GM19351 (cell line): ENCODE data around the gene KIAA1328.
A peak's percentile ranks its signal among the peaks of the same experiment; 100 is the strongest.
"Not testable (repeated sequence)": the region's sequence is repeated elsewhere in the genome, so short reads cannot be mapped to it uniquely, and the experiment has no call there.

Source experiments
- ATAC-seq: cut with Tn5 transposase; IDR thresholded peaks from one replicate; pipeline ENCODE4 v1.9.1; 2021; ENCODE audit warnings: mild to moderate bottlenecking, moderate library complexity; ENCODE audit not compliant: unreplicated experiment

Gene KIAA1328

DNA sequence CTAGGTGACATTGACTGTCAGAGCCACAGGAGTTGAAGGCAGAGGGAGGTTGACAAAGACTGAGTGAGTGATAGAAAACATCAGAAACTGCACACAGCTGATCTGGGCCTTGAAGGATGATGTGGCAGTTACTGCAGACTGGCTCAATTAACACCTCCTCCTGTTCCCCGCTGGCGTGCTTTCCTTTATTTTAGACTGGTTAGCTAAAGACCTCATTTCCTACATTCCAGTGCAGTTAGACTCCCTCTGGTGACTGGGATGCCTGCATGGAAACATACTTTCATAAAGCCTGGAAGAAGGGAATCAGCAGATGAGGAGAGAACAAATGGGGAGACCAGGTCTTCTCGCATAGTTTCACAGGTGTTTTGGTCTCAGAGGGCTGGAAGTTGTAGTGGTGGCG is 7.2 kb upstream of the KIAA1328 start:
- ATAC-seq: no peak

DNA sequence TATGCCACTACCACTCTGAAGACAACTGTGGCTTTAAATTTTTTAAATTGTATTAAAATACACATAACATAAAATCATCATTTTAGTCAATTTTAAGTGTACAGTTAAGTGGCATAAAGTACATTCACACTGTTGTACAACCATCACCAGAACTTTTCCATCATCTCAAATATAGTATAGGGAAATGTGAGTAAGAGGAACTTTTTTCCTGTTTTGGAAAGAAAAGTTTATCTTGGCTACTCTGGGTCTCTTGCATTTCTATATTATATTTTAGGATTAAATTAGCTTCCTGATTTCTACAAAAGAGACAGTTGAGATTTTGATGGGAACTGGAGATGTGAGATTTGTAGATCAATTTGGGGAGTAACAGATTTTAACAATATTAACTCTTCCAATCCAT is 3.4 kb upstream of the KIAA1328 start:
- ATAC-seq: no peak

DNA sequence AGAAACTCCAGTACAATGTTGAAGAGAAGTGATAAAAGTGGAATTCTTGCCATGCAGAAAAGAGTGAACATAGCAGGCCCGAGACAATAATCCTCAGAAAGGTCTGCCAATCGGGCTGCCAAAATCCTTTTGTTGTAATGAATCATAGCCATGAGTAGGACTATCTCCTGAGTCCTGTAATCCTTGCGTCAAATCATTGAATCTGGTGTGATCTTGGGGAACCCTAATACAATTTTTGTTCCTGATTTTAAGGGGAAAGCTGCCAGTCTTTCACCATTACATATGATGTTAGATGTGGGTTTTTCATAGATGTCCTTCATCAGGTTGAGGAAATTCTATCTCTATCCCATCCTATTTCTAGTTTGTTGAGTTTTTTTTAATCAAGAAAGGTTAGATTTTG is 2.4 kb upstream of the KIAA1328 start:
- no peak for ATAC-seq

DNA sequence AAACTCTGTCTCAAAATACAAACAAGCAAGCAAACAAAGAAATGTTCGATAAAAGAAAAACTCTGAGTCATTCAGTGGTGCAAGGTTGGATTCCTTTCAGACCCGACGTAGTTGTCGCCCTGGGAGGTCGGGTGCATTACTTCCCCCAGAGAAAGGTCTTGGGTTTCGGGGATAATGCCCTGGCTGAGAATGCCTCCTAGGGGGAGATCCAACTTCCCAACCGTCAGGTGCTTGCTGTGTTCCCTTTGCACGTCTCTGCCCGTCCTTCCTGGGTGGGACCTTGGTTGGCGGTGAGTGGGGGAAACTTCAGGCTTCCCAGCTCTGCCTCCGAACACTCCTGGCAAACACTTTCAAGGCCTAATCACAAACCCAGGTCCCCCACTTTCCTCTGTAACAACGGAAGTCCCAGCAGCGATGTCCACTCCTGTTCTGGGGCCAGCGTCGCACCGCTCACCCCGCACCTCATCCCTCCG is 734 bp upstream of the KIAA1328 start:
- peak; percentile 26 for ATAC-seq

DNA sequence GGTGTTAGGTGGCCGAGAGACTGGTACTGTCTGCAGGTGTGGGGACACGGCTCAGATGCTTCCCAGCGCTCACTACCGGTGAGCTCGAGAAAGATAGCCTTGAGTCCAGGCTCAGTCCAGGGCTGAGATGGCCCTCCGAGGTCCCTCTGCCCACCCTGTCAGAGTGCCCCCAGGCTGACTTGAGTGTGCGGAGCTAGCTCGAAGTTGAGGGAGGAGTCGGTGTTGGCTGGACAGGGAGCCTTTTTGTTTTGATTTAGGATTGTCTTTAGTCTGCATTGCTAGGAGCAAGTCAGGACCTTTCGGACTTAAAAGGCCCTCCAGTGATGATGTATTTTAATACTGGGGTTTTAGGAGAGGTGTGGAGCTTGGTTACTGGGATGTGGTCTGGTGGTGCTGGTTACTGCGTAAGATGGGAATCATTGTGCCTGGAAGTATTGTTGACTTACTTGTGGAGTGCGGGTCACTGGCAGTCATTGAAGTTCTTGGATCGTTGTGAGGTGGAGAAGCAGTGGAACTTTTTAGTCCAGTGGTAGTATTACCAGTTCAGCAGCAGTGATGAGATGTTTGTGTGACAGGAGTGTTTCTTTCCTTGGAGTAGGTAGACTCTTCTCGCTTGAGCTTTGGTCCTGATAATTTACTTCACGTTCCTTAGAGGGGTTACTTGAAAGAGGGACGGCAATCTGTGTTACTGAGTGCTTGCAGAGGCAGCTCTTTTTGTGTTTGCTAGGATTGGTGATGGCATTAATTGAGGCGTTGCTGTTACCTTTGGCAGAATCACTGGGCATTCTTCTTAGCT is 633 bp downstream of the KIAA1328 start:
- ATAC-seq: no peak

DNA sequence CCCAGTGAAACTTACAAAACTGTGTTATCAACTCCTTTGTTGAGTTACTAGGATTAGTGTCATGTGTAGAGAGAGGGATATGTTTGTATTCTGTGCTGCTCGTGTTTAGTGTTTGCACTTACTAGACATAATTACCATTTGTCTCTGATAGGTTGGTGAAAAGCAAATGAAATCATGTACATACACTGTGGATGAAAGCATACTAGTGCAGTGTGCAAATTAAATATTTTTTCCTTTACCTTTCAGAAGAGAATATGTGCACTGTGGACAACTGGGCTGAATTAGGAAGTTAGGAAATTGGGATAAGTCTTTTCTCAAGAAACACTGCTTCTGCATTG is 1.2 kb downstream of the KIAA1328 start:
- ATAC-seq: no peak

DNA sequence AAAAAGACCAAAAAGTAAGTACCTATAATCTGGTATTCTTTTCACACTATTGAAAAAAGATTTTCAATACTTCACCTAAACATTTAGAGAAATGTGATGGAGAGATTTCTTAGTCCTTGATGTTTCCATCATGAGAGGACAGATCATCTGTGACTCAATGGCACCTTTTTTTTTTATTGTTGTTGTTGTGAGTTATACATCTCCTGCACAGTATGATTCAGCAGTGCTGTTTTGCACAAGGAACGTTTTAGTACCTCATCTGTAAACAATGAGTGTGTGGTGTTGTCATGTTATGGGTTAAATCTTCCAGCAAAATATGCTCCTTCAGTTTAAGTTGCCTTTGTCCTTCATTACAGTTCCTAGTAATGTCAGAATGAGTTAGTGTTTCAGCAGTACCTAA is 2.2 kb downstream of the KIAA1328 start:
- ATAC-seq: no peak

DNA sequence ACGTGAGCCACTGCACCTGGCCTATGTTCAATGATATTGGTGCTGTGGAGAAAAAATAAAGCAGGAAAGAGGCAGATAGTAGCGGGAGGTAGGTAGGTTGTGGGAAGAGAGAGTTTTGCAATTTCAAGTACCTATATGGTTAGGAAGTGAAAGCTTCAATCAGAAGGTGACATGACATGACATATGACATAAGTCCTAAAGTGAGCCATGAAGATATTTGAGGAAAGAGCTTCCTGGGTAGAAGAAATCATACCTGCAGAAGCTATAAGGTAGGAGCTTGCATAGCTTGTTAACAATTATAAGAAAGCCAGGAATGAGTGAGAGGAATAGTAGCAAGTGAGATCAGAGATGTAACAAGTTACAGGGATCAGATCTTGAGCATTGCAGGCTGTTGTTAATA is 4.2 kb downstream of the KIAA1328 start:
- no peak for ATAC-seq

DNA sequence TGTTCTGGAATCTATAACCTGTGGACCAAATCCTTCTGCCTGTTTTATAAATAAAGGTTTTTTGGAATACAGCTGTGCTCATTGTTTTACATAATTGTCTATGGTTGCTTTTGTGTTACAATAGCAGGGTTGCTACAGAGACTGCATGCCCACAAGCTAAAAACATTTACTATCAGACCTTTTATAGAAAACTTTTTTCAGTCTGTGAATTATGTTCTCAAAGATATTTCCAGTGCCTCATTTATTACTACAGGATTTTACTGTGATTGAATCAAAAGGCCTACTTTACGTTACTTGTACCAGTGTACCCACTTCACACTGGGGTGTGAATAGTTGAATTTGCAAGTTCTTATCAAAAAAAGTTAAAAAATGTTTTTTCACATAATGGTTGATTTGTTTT is 7.0 kb downstream of the KIAA1328 start:
- ATAC-seq: no peak

DNA sequence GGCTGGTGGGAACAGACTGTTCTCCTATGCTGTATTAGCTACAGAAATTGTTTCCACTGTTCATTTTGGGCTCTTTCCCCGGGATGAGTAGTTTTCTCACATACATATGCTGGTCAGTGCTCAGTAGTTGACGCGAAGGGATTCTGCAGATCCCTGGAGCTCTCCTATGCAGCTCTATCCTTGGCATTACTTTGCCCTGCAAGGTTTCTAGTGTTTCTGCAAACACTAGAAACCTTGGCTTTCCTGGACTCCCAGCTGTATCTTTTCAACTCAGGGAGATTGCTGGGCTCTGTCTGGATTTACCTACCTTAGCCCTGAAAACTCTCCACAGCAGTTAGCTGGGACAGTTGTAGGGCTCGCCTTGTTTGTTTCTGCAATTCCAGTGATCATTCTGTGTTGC is 10.9 kb downstream of the KIAA1328 start:
- ATAC-seq: no peak

DNA sequence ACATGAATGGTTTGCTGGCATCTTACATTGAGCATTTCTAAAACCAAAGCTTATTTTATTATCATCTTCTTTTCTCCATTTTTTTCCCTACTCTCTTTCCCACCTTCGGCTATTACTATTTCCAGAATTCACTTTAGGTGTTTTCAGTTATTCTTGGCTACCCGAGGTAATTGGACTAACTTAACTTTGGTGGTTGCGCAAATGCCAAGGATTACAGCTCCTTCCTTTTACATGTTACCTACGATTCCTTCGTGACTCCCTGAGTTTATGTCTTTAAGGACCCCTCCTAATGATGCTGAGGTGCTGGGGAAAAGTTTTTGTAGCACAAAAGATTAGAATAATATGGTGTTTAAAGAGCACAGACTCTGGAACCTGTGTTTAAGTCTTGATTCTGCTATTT is 14.3 kb downstream of the KIAA1328 start:
- ATAC-seq: no peak

DNA sequence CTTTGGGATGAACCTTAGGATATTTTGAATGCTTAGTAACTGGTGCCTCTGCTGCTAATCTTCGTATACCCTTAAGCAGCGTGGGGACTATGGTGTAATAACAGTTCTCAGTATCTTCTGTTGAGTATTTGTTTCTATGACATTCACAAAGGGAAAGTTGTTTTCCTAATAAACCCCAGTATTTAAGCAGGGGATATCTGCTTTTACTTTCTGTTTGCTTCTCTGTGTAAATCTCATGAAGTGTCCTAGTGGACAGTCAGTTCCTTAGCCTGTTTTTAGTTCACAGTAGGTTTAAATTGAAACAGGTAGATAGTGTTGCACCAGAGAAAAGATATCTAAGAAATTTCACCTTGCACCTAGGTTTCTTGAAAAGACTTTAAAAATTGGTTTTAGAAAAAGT is 14.9 kb downstream of the KIAA1328 start:
- no peak for ATAC-seq

DNA sequence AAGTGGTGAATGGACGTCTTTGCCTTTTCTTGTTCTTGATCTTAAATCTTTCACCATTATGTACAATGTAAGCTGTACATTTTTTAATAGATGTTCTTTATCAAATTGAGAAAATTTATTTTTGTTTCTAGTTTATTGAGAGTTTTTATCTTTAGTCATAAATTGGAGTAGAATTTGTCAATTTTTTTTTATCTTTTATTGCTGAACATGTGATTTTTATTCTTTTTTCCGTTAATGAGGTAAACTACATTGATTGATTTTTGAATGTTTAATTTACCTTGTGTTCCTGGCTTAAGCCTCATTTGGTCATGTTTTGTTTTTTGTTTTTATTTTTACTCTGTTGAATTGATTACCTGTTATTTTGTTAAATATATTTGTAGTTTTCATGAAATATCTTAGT is 19.7 kb downstream of the KIAA1328 start:
- ATAC-seq: no peak

DNA sequence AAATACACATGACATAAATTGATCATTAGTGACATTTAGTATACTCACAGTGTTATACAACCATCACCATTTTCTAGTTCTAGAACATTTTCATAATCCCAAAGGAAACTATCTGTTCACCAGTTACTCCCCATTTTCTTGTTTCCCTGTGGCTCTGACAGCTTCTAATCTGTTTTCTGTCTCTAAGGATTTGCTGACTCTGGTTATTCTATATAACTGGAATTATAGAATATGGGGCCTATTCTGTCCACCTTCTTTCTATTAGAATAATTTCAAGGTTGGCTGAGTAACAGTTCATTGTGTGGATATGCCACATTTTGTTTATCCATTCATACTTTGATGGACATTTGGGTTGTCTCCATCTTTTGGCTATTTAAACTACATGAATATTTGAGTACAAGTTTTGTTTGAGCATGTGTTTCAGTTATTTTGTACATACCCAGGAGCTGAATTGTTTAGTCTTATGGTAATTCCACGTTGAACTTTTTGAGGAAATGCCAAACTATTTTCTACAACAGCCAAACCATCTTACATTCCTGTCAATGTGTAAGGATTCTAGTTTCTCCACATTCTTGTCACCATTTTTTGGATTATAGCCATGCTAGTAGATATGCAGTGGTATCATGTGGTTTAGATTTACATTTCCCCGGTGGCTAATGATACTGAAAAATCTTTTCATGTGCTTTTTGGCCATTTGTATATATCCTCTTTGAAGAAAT is 20.5 kb downstream of the KIAA1328 start:
- no peak for ATAC-seq

DNA sequence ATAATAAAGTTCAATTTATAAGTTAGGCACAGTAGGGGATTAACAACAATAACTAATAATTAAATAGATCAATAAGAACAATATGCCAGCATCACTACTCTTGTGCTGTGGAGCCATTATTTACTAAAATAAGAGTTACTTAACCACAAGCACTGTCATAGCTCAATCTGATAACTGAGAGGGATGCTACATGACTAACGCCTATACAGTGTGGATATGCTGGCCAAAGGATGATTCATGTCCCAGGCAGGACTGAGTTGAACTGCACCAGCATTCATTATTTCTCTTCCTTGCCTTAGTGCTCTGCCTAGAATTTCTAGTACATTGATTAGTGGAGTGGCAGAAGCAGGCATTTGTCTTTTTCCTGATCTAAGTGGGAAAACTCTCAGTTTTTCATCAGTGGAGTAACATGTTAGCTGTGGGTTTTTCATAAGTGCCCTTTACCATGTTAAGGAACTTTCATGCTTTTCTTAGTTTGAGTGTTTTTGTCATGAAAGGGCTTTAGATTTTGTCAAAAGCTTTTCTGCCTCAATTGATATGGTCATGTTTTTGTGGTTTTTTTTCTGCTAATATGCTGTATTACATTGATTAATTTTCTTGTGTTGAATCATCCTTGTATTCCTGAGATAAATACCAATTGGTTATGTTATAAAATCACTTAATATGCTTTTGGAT is 21.7 kb downstream of the KIAA1328 start:
- ATAC-seq: no peak

DNA sequence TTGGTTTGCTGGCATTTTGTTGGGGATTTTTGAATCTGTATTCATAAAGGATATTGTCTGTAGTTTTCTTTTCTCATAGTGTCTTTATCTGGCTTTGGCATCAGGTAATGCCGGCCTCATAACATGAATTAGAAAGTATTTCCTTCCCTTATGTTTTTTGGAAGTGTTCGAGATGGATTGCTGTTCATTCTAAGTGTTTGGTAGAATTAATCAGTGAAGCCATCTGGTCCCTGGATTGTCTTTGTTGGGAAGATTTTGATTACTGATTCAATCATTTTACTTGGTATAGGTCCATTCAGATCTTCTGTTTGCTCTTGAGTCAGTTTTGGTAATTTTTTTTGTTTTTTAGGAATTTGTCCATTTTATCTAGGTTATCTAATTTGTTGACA is 22.3 kb downstream of the KIAA1328 start:
- no peak for ATAC-seq

DNA sequence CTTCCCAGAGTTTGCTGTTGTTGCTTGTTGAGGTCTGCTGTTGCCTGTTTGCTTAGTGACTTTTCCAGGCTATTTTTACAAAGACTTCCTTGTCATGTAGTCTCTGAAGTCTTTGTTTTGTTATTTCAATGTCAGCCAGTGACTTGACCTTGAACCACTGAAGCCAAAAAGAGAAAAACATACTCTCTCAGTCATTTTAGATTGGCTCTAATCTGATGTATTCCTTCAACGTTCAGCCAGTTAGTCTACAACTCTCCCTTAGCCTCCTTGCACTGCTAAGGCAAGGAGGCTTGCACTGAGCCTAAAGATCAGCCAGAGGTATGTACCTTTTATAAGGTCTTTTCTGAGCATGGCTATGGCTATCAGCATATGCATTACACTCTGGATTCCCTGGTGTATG is 27.9 kb downstream of the KIAA1328 start:
- ATAC-seq: no peak

DNA sequence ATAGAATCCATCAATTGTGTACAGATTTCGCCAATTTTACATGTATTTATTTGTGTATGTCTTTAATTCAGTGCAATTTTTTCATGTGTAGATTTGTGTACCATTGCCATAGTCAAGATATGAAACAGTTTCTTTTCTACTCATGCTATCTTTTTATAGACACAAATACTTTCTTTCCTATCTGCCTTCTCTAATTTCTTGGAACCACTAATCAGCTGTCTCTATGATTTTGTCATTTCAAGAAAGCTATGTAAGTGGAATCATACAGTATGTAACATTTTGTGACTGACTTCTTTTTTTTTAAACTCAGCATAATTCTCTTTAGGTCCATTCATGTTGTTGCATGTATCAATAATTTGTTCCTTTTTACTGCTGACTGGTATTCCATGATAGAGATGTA is 33.3 kb downstream of the KIAA1328 start:
- ATAC-seq: no peak

DNA sequence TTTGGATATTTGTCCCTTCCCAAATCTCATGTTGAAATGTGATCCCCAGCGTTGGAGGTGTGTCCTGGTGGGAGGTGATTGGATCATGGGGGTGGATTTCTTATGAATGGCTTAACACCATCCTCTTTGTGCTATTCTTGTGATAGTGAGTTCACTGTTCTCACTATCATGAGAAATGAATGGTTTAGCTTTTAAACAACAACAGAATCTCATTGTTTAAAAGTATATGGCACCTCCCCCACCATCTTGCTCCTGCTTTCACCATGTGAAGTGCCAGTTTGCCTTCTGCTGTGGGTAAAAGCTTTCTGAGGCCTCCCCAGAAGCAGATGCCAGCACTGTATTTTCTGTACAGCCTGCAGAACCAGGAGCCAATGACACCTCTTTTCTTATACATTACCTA is 38.1 kb downstream of the KIAA1328 start:
- no peak for ATAC-seq

DNA sequence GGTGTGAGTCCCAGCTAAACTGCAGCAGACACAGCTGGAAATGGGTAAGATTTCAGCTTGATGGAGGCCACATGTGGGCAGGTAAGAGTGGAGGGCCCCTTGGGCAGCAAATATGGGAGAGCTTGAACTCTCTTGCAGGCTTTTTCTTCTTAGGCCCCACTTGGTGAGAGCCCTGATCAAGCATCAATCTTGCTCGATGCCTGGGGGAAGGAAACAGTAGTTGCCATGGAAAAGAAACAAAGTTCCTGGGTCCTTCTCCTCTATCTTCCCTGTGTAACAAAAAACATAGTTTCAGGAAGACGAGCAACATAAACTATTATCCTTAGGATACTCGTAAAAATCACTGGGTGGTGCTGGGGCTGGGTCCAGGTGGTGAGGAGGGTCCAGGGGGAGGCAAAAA is 42.9 kb downstream of the KIAA1328 start:
- no peak for ATAC-seq

DNA sequence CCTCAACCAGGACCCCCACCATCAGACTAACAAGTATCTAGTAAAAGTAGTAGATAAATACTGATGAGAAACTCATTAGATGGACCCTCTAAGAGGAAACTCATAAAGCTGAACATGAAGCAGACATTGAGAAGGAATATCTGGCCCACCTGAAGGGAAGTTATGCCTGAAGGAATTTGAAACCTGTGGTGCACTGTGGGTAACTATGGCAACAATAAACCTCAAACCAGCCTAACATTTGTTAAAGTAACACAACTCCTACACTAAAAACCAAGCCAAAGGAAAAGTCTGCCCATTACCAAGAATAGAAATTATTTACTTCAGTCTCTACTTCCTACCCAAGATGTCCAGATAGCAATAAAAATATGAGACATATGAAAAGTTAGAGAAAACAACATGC is 43.4 kb downstream of the KIAA1328 start:
- ATAC-seq: no peak

DNA sequence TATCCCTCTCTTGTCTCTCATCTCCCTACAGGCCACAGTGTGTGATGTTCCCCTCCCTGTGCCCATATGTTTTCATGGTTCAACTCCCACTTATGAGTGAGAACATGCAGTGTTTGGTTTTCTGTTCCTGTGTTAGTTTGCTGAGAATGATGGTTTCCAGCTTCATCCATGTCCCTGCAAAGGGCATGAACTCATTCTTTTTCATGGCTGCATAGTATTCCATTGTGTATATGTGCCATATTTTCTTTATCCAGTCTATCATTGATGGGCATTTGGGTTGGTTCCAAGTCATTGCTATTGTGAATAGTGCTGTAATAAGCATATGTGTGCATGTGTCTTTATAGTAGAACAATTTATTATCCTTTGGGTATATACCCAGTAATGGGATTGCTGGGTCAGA is 44.9 kb downstream of the KIAA1328 start:
- not testable (repeated sequence) for ATAC-seq
